GM18868 (cell line): ENCODE measurements around the gene SOX13.
"Not testable (repeated sequence)": the region's sequence is repeated elsewhere in the genome, so short reads cannot be mapped to it uniquely, and the experiment has no call there.

Experiments used
- ATAC-seq: cut with Tn5 transposase; IDR thresholded peaks from one replicate; pipeline ENCODE4 v1.9.1; 2021; ENCODE audit warnings: mild to moderate bottlenecking, moderate library complexity; ENCODE audit not compliant: unreplicated experiment

Gene SOX13

GRCh38 chr1:204085876-204086275 is 13.0 kb downstream of the SOX13 start:
- ATAC-seq, result no peak

GRCh38 chr1:204087181-204087892 is 14.4 kb downstream of the SOX13 start:
- no peak for ATAC-seq

- ATAC-seq, result no peak
These were observed 15.1 kb downstream of the SOX13 start for GRCh38 chr1:204087893-204088528.

- no peak for ATAC-seq
These were observed 15.7 kb downstream of the SOX13 start for GRCh38 chr1:204088596-204088995.

- no peak for ATAC-seq
These were observed 16.3 kb downstream of the SOX13 start for GRCh38 chr1:204089044-204089751.

GRCh38 chr1:204090132-204090531 is 17.2 kb downstream of the SOX13 start:
- ATAC-seq, result not testable (repeated sequence)

GRCh38 chr1:204091066-204091465 is 18.2 kb downstream of the SOX13 start:
- ATAC-seq, result no peak

GRCh38 chr1:204091787-204092312 is 18.9 kb downstream of the SOX13 start:
- no peak for ATAC-seq

GRCh38 chr1:204092632-204093420 is 19.9 kb downstream of the SOX13 start:
- ATAC-seq, result no peak

- ATAC-seq, result no peak
These were observed 20.5 kb downstream of the SOX13 start for GRCh38 chr1:204093421-204093717.

GRCh38 chr1:204093781-204094180 is 20.9 kb downstream of the SOX13 start:
- no peak for ATAC-seq

- no peak for ATAC-seq
These were observed 21.4 kb downstream of the SOX13 start for GRCh38 chr1:204094313-204094729.

GRCh38 chr1:204094856-204095634 is 22.1 kb downstream of the SOX13 start:
- no peak for ATAC-seq

- ATAC-seq, result no peak
These were observed 24.0 kb downstream of the SOX13 start for GRCh38 chr1:204096931-204097330.

GRCh38 chr1:204098683-204099082 is 25.8 kb downstream of the SOX13 start:
- no peak for ATAC-seq

GRCh38 chr1:204099754-204100153 is 26.8 kb downstream of the SOX13 start:
- not testable (repeated sequence) for ATAC-seq

GRCh38 chr1:204102029-204102611 is 29.2 kb downstream of the SOX13 start:
- ATAC-seq, result no peak

GRCh38 chr1:204102739-204103430 is 30.0 kb downstream of the SOX13 start:
- no peak for ATAC-seq

- ATAC-seq, result no peak
These were observed 30.5 kb downstream of the SOX13 start for GRCh38 chr1:204103431-204103741.
